ENCODE data around the gene XG. TPM values are rescaled to one million over a fixed set of nuclear protein-coding genes. Genes with fewer than 3 reads are reported as not detected.
A peak's percentile ranks its signal among the peaks of the same experiment; 100 is the strongest.
"Not testable (repeated sequence)": the region's sequence is repeated elsewhere in the genome, so short reads cannot be mapped to it uniquely, and the experiment has no call there.

XG gene
- total RNA-seq, 2 experiments from 2014 or later: not detected

- Mint-ChIP-seq H3K4me1 (ENCODE audit: low read depth) (peaks cover 3% of the 10 kb centered on the region), H3K9me3 (no peaks in the 10 kb centered on the region), H3K36me3 (ENCODE audit: low read depth) (no peaks in the 10 kb centered on the region), H3K4me3 (no peak overlapping the region), H3K27me3 (no peaks in the 10 kb centered on the region), H3K27ac (no peak overlapping the region)
- TF ChIP-seq CTCF (IDR thresholded peaks at IDR 0.05): no peak
- ChIA-PET POLR2A (no interaction called here), CTCF (no interaction called here)
- ATAC-seq (no peak), DNase-seq (no peak)
- intact Hi-C loops (cut with micrococcal nuclease): loop anchor here (10.0 kb wide), 1 partner anchor 166 kb away; no protein-coding TSS in a partner anchor
These were observed 59.4 kb downstream of the XG start for GRCh38 chrX:2811271-2811670.

- intact Hi-C loops (cut with micrococcal nuclease): loop anchor here (10.0 kb wide), 1 partner anchor 168 kb away; no protein-coding TSS in a partner anchor
- peak; percentile 30 for TF ChIP-seq CTCF (IDR thresholded peaks at IDR 0.05)
- H3K9me3 Mint-ChIP-seq; H3K4me1 Mint-ChIP-seq (ENCODE audit: low read depth); CTCF ChIA-PET; POLR2A ChIA-PET; H3K27me3 Mint-ChIP-seq; H3K36me3 Mint-ChIP-seq (ENCODE audit: low read depth): not testable (repeated sequence)
- peak; percentile 65 for ATAC-seq
- Mint-ChIP-seq H3K27ac (peak overlapping the region; percentile 25), H3K4me3 (peak overlapping the region; percentile 38)
- DNase-seq: peak; percentile 37
These were observed 60.5 kb downstream of the XG start for GRCh38 chrX:2812161-2812907.

GRCh38 chrX:2817036-2817435, 65.2 kb downstream of the XG start:
- no peaks in the 10 kb centered on the region for H3K9me3 Mint-ChIP-seq
- no peak overlapping the region for H3K27ac Mint-ChIP-seq
- ChIA-PET POLR2A (no interaction called here), CTCF (no interaction called here)
- H3K4me3 Mint-ChIP-seq: no peak overlapping the region
- no peak for DNase-seq
- H3K4me1 Mint-ChIP-seq (ENCODE audit: low read depth): peaks cover 6% of the 10 kb centered on the region
- H3K36me3 Mint-ChIP-seq (ENCODE audit: low read depth): no peaks in the 10 kb centered on the region
- H3K27me3 Mint-ChIP-seq: no peaks in the 10 kb centered on the region
- no peak for TF ChIP-seq CTCF (IDR thresholded peaks at IDR 0.05)
- no peak for ATAC-seq
- intact Hi-C loops (cut with micrococcal nuclease): loop anchor here (10.0 kb wide), 1 partner anchor 172 kb away; no protein-coding TSS in a partner anchor

GRCh38 chrX:2819345-2820135, 67.7 kb downstream of the XG start:
- DNase-seq (peak; percentile 20), ATAC-seq (no peak)
- peaks cover 3% of the 10 kb centered on the region for H3K4me1 Mint-ChIP-seq (ENCODE audit: low read depth)
- H3K4me3 Mint-ChIP-seq: no peak overlapping the region
- TF ChIP-seq CTCF (IDR thresholded peaks at IDR 0.05): peak; percentile 31
- H3K36me3 Mint-ChIP-seq (ENCODE audit: low read depth): no peaks in the 10 kb centered on the region
- CTCF ChIA-PET: no interaction called here
- POLR2A ChIA-PET: no interaction called here
- intact Hi-C loops (cut with micrococcal nuclease): loop anchor here (10.0 kb wide), 1 partner anchor 175 kb away; no protein-coding TSS in a partner anchor
- no peak overlapping the region for H3K27ac Mint-ChIP-seq
- H3K9me3 Mint-ChIP-seq: no peaks in the 10 kb centered on the region
- H3K27me3 Mint-ChIP-seq: no peaks in the 10 kb centered on the region

Data from activated CD8-positive, alpha-beta T cell treated with anti-CD3 and anti-CD28 coated beads for 36 hours (primary cell).